Ishikawa (cell line): Measurements from ENCODE around the gene CITED1.

Experiments used
- CEBPB ChIP-seq: IDR thresholded peaks from 2 replicates; pipeline ENCODE4 v1.6.1; 2012
- EGR1 ChIP-seq: IDR thresholded peaks from 2 replicates; pipeline ENCODE4 v1.6.1; 2012
- FOXM1 ChIP-seq: IDR thresholded peaks from 2 replicates; pipeline ENCODE4 v1.6.1; 2012; ENCODE audit warnings: low read depth, borderline replicate concordance
- NFIC ChIP-seq: IDR thresholded peaks from 2 replicates; pipeline ENCODE4 v1.6.1; 2012
- RAD21 ChIP-seq: IDR thresholded peaks from 2 replicates; pipeline ENCODE4 v1.6.1; 2012; ENCODE audit warnings: low read depth
- TAF1 ChIP-seq: IDR thresholded peaks from 2 replicates; pipeline ENCODE4 v1.6.1; 2012; ENCODE audit warnings: low read depth, mild to moderate bottlenecking
- TCF12 ChIP-seq: IDR thresholded peaks from 2 replicates; pipeline ENCODE4 v1.6.1; 2012; ENCODE audit warnings: low read depth
- TEAD4 ChIP-seq: IDR thresholded peaks from 2 replicates; pipeline ENCODE4 v1.6.1; 2012
- YY1 ChIP-seq: IDR thresholded peaks from 2 replicates; pipeline ENCODE4 v1.6.1; 2012; ENCODE audit warnings: low read depth
- TF ChIP-seq, protein P1 (sequence below): IDR thresholded peaks from 2 replicates; pipeline ENCODE4 v1.6.1; 2012; ENCODE audit warnings: low read depth, mild to moderate bottlenecking
- TF ChIP-seq, protein P2 (sequence below): IDR thresholded peaks from 2 replicates; pipeline ENCODE4 v1.6.1; 2012

DNA sequence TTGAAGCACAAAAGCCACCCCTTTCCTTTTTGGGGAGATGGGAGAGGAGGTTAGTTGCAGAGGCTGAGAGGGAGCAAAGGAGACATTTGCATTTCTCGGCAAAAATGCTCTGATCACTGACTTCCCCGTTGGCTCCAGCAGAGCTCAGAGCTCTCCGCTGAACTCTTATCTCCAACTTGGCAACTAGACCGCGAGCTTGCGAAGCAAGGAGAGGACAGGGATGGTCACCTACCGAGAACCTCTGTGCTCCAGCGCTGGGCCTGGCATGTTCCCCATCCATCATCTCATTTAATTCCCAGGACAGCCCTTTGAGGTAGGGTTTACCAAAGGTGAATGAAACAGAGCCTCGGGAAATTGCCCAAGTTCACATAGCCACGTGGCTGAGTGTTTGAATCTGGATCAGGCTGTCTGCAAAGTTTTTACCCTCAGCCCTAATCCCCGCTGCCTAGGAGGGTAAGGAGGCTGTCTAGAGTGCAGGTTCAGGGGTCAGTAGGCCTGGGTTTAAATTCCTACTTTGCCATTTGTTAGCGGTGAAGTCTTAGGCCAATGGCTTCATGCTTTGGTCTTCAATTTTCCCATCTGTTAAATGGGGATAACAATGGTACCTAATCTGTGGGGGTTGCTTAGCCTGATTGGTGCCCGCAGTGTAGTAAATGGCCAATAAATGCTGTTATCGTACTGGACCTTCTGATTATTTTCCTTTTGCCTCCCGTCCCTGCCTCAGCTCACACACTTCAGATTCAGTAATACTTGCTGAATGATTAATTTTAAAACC is 3.8 kb upstream of the CITED1 start:
- no peak for TF ChIP-seq YY1
- TF ChIP-seq RAD21, result no peak
- no peak for TF ChIP-seq CEBPB
- TF ChIP-seq NFIC, result no peak
- TF ChIP-seq, protein P1, sequence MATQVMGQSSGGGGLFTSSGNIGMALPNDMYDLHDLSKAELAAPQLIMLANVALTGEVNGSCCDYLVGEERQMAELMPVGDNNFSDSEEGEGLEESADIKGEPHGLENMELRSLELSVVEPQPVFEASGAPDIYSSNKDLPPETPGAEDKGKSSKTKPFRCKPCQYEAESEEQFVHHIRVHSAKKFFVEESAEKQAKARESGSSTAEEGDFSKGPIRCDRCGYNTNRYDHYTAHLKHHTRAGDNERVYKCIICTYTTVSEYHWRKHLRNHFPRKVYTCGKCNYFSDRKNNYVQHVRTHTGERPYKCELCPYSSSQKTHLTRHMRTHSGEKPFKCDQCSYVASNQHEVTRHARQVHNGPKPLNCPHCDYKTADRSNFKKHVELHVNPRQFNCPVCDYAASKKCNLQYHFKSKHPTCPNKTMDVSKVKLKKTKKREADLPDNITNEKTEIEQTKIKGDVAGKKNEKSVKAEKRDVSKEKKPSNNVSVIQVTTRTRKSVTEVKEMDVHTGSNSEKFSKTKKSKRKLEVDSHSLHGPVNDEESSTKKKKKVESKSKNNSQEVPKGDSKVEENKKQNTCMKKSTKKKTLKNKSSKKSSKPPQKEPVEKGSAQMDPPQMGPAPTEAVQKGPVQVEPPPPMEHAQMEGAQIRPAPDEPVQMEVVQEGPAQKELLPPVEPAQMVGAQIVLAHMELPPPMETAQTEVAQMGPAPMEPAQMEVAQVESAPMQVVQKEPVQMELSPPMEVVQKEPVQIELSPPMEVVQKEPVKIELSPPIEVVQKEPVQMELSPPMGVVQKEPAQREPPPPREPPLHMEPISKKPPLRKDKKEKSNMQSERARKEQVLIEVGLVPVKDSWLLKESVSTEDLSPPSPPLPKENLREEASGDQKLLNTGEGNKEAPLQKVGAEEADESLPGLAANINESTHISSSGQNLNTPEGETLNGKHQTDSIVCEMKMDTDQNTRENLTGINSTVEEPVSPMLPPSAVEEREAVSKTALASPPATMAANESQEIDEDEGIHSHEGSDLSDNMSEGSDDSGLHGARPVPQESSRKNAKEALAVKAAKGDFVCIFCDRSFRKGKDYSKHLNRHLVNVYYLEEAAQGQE, result no peak
- no peak for TF ChIP-seq TAF1
- TF ChIP-seq FOXM1, result no peak
- TF ChIP-seq, protein P2, sequence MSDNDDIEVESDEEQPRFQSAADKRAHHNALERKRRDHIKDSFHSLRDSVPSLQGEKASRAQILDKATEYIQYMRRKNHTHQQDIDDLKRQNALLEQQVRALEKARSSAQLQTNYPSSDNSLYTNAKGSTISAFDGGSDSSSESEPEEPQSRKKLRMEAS, result no peak
- TF ChIP-seq TEAD4, result no peak
- TF ChIP-seq TCF12, result no peak
- no peak for TF ChIP-seq EGR1
